CD14-positive monocyte (primary cell): Measurements from ENCODE around the gene CACNA1C. TPM values are rescaled to one million over a fixed set of nuclear protein-coding genes. Genes with fewer than 3 reads are reported as not detected.

ENCODE experiments used
- DNase-seq, 3 donors: peaks; one replicate each; pipeline ENCODE4 v3.0.0-alpha.2; 2011 to 2022
- H2AFZ ChIP-seq: 2 replicates; pipeline ENCODE4 v1.6.0; 2012; ENCODE audit warnings: mild to moderate bottlenecking, low read depth, low read length, inconsistent platforms; ENCODE audit not compliant: insufficient read depth, poor library complexity, severe bottlenecking
- H3K27ac ChIP-seq, 2 donors: 1 replicate in 1 of 2; 2 replicates in 1 of 2; pipeline ENCODE4 v1.5.1; 2012 to 2013; ENCODE audit warnings: low read length in 2 of 2, control low read depth in 1 of 2, inconsistent platforms in 1 of 2, low read depth in 1 of 2, mild to moderate bottlenecking in 1 of 2
- H3K27me3 ChIP-seq, 2 donors: one replicate each; pipeline versions ENCODE4 v1.6.0 to v1.6.1; 2011 to 2013; ENCODE audit warnings: low read length in 2 of 2; ENCODE audit not compliant: control insufficient read depth in 2 of 2, insufficient read depth in 2 of 2
- H3K36me3 ChIP-seq, 2 donors: replicated peaks in 1 of 2; 1 replicate in 1 of 2; 2 replicates in 1 of 2; pipeline versions ENCODE4 v1.5.1 to v1.6.1; 2012 to 2013; ENCODE audit warnings: low read length in 2 of 2, control low read depth in 1 of 2, inconsistent platforms in 1 of 2, mild to moderate bottlenecking in 1 of 2; ENCODE audit not compliant: insufficient read depth in 2 of 2, control insufficient read depth in 1 of 2
- H3K4me1 ChIP-seq, 2 donors: 1 replicate in 1 of 2; 2 replicates in 1 of 2; pipeline versions ENCODE4 v1.5.1 to v1.6.1; 2012 to 2013; ENCODE audit warnings: low read length in 2 of 2, control low read depth in 1 of 2, inconsistent platforms in 1 of 2, mild to moderate bottlenecking in 1 of 2, moderate library complexity in 1 of 2; ENCODE audit not compliant: insufficient read depth in 2 of 2, control insufficient read depth in 1 of 2
- H3K4me2 ChIP-seq: replicated peaks from 2 replicates; pipeline ENCODE3; 2012; ENCODE audit warnings: low read length, moderate library complexity, mild to moderate bottlenecking; ENCODE audit not compliant: poor library complexity, severe bottlenecking; ENCODE audit errors: extremely low read depth
- H3K4me3 ChIP-seq, 3 experiments: fragments of 200-600 bp in 1 of 3; sonication (generic) in 1 of 3; replicated peaks in 1 of 3; 1 replicate in 2 of 3; 2 replicates in 1 of 3; pipeline ENCODE4 v1.5.1; 2011 to 2013; ENCODE audit warnings: low read length in 3 of 3, mild to moderate bottlenecking in 3 of 3, control low read depth in 2 of 3, low read depth in 2 of 3, inconsistent platforms in 1 of 3, moderate library complexity in 1 of 3
- H3K79me2 ChIP-seq: 2 replicates; pipeline ENCODE4 v1.6.0; 2012; ENCODE audit warnings: mild to moderate bottlenecking, control low read depth, inconsistent platforms, low read length, moderate library complexity; ENCODE audit not compliant: insufficient read depth
- H3K9ac ChIP-seq: 2 replicates; pipeline ENCODE4 v1.6.0; 2017; ENCODE audit warnings: low read length, mild to moderate bottlenecking; ENCODE audit not compliant: insufficient read depth, poor library complexity, severe bottlenecking
- H3K9me3 ChIP-seq, 2 donors: replicated peaks in 1 of 2; 1 replicate in 1 of 2; 2 replicates in 1 of 2; pipeline versions ENCODE4 v1.5.1 to v1.6.1; 2012 to 2013; ENCODE audit warnings: low read length in 2 of 2, control low read depth in 1 of 2; ENCODE audit not compliant: control insufficient read depth in 1 of 2, insufficient read depth in 1 of 2
- H4K20me1 ChIP-seq: 2 replicates; pipeline ENCODE4 v1.6.0; 2012; ENCODE audit warnings: mild to moderate bottlenecking, low read length, control low read depth, moderate library complexity; ENCODE audit not compliant: insufficient read depth
- H3K27ac Mint-ChIP-seq, 7 donors: one replicate each; pipeline ENCODE4 v1.8.0; 2020; ENCODE audit warnings: mild to moderate bottlenecking in 7 of 7, mixed read lengths in 7 of 7, moderate library complexity in 6 of 7, inconsistent platforms in 2 of 7
- H3K27me3 Mint-ChIP-seq, 3 donors: one replicate each; pipeline ENCODE4 v1.8.0; 2021 to 2022; ENCODE audit warnings: low read depth in 3 of 3, mild to moderate bottlenecking in 3 of 3, mixed read lengths in 3 of 3, moderate library complexity in 3 of 3, inconsistent platforms in 1 of 3
- H3K36me3 Mint-ChIP-seq, 2 donors: one replicate each; pipeline ENCODE4 v1.8.0; 2020; ENCODE audit warnings: mixed read lengths in 2 of 2, inconsistent platforms in 1 of 2, mild to moderate bottlenecking in 1 of 2
- H3K4me1 Mint-ChIP-seq: one replicate; pipeline ENCODE4 v1.8.0; 2020; ENCODE audit warnings: mild to moderate bottlenecking, mixed read lengths
- H3K4me3 Mint-ChIP-seq, 2 donors: one replicate each; pipeline ENCODE4 v1.8.0; 2020; ENCODE audit warnings: mild to moderate bottlenecking in 2 of 2, mixed read lengths in 2 of 2, moderate library complexity in 1 of 2
- H3K9me3 Mint-ChIP-seq, 7 donors: one replicate each; pipeline ENCODE4 v1.8.0; 2020 to 2022; ENCODE audit warnings: mixed read lengths in 7 of 7, mild to moderate bottlenecking in 6 of 7, moderate library complexity in 6 of 7, inconsistent platforms in 2 of 7
- CTCF ChIP-seq: fragments of 200-600 bp; IDR thresholded peaks from one replicate; pipeline ENCODE4 v1.8.0; 2022; ENCODE audit warnings: antibody characterized with exemption, mild to moderate bottlenecking
- WGBS: methylation state at CpG from one replicate; pipeline ENCODE4 v1.1.5; 2013; ENCODE audit warnings: missing lambda C conversion rate; ENCODE audit not compliant: insufficient coverage; 5-methylcytosine and 5-hydroxymethylcytosine counted together
- intact Hi-C, 2 donors: fragments of 100-400 bp; cut with micrococcal nuclease; formaldehyde crosslinking; loops; one replicate each; pipeline versions ENCODE4 v1.15.0 to v1.15.1; 2023
- polyA plus RNA-seq, 3 donors: library from polyadenylated mRNA; depleted of rRNA in 1 of 3; unstranded in 2 of 3; stranded (reverse) in 1 of 3; fragments of 300-500 nt in 2 of 3; fragments of >200 nt in 1 of 3; fragmentation: Illumina TruSeq in 2 of 3; gene quantifications; 1 replicate in 2 of 3; 2 replicates in 1 of 3; pipeline ENCODE4 v1.2.3, GENCODE V29; 2012 to 2021

CACNA1C gene
- polyA plus RNA-seq, 3 donors: not detected

DNA sequence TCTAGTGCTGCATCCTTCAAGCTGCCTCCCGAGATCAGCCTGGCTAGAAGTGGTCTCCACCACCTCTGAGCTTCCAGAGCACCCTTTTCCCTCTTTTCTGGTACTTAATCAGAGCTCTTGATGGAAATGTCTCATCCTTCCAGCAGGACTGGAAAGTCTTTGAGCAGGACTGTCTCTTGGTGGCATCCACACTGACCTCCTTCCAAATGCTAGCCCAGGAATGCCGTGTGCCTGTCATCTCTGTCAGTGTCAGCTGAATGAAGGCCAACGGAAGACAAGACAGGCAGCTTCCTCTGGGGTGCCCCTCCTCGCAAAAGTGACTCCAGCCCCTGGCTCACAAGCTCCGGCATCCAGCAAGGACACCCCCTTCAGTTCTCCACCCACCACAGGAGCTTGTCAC lies 570.7 kb downstream of the CACNA1C start:
- no peak overlapping the region for H3K4me3 Mint-ChIP-seq
- no peak for TF ChIP-seq CTCF
- no peak overlapping the region for H3K4me3 ChIP-seq
- DNase-seq: no peak
- 87% methylated on average over 5 of the region's 5 CpGs for WGBS
- no peak overlapping the region for H3K9ac ChIP-seq
- H3K4me1 ChIP-seq: no peaks in the 10 kb centered on the region
- H3K27ac ChIP-seq: no peak overlapping the region
- H3K9me3 ChIP-seq: no peaks in the 10 kb centered on the region
- H4K20me1 ChIP-seq: no peaks in the 10 kb centered on the region
- H3K9me3 Mint-ChIP-seq: no peaks in the 10 kb centered on the region
- H3K36me3 ChIP-seq: no peaks in the 10 kb centered on the region
- peaks cover 28 to 55% (median 29%) of the 10 kb centered on the region in 3 donors for H3K27me3 Mint-ChIP-seq
- no peak overlapping the region for H3K27ac Mint-ChIP-seq
- intact Hi-C loops: no loop called here
- H3K79me2 ChIP-seq: no peaks in the 10 kb centered on the region
- H3K27me3 ChIP-seq: peaks cover 0 to 28% of the 10 kb centered on the region in 2 donors
- no peaks in the 10 kb centered on the region for H3K36me3 Mint-ChIP-seq
- no peak overlapping the region for H2AFZ ChIP-seq
- H3K4me2 ChIP-seq: no peak overlapping the region
- H3K4me1 Mint-ChIP-seq: peaks cover 12% of the 10 kb centered on the region

DNA sequence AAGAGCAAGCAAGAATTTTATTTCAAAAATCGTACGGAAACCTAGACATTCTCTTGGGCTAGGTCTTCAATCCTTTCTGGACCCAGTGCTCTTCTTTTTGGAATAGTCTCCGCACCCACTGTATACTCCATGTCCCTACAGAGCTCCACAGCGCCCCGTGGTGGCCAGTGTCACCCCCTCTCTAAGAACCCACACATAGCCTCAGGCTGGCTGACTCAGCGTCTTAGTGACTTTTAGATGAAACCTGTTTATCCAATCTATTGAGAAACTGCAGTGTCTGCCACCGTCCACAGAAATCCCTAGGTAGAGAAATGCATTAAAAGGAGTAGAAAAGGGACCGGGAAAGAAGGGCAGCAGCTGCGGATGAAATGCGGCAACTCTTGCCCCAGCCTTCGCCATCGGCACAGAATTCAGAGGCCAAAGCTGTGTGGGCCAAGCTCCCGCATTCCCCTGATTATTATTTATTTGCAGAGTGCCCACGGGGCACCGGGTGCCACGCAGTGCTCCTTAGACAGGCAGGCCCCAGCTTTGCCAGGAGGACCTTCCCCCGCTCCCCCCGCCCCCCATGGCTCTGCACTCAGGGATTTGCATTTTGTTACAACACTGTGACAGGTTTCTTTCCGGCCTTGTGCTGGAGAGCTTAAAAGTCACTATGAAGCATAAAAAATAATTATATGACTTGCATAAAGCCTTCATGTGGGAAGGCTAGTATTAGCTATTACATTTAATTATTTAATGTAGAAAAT lies 571.9 kb downstream of the CACNA1C start:
- Mint-ChIP-seq H3K4me1 (peaks cover 7% of the 10 kb centered on the region), H3K27ac (no peak overlapping the region), H3K9me3 (no peaks in the 10 kb centered on the region), H3K27me3 (peaks cover 25 to 49% (median 26%) of the 10 kb centered on the region in 3 donors), H3K36me3 (no peaks in the 10 kb centered on the region), H3K4me3 (peak overlapping the region in 1 of 2 donors; percentile 59)
- no peak for DNase-seq
- Histone ChIP-seq H3K4me3 (no peak overlapping the region), H2AFZ (no peak overlapping the region), H3K9ac (no peak overlapping the region), H3K9me3 (no peaks in the 10 kb centered on the region), H3K27me3 (peaks cover 0 to 28% of the 10 kb centered on the region in 2 donors), H3K27ac (no peak overlapping the region), H3K36me3 (no peaks in the 10 kb centered on the region), H3K4me1 (no peaks in the 10 kb centered on the region), H4K20me1 (no peaks in the 10 kb centered on the region), H3K4me2 (no peak overlapping the region), H3K79me2 (no peaks in the 10 kb centered on the region)
- 45% methylated on average over 16 of the region's 19 CpGs for WGBS
- intact Hi-C loops: no loop called here
- TF ChIP-seq CTCF: peak; percentile 11
